ENCODE results near the gene GALNT2.

The GALNT2 gene

DNA sequence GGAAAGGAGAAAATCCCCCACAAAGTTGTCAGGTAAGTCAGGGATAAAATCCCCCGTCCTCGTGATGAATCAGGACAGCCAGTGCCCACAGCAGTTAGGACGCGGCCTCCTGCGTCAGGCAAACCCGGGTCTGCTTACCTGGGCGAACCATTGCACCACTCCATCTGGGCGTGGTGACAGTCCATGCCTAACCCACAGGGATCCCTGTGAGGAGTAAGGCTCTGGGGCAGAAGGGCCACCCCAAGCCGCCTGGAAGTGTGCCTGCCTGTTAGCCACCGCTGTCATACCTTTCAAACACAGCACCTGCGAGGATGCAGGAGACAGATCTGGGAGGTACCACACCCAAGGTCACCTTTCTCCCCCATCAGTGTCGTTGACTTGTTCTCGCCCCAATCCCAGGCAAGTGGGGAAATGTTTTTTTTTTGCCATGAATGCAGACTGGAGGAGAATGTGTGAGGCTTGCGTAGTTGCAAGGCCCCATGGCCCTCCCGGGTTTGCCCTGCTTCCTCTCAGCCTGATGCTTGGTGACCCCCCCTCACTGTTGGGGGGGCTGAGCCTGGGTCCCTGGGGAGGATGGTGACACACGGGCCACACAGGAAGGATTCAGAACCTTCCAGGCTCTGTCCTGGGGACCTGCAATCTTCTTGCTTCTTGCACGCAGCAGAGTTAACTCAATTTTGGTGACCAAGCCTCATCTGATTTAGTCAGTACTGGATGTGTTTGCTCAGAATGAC, 252.1 kb downstream of the GALNT2 start:
- no peak for DNase-seq (ENCODE audit: low read depth in 2 of 2)

DNA sequence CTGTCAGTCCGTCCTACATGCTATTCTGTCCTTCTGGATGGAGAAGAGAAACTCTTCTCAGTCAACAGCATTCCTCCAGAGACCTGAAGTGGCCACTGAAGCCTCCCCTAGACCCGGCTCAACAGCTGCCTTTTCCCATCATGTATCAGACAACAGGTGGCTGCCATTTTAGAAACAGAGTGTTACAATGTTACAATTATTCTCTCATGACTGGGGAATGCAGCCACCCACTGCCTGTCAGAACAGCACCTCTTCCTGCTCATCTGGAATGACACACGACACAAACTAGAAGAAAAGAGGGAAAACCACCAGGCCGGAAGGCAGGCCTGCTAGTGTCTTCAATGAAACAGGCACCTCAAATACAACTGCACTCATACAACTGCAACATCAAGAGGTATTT, 253.8 kb downstream of the GALNT2 start:
- no peak for DNase-seq (ENCODE audit: low read depth in 2 of 2)

DNA sequence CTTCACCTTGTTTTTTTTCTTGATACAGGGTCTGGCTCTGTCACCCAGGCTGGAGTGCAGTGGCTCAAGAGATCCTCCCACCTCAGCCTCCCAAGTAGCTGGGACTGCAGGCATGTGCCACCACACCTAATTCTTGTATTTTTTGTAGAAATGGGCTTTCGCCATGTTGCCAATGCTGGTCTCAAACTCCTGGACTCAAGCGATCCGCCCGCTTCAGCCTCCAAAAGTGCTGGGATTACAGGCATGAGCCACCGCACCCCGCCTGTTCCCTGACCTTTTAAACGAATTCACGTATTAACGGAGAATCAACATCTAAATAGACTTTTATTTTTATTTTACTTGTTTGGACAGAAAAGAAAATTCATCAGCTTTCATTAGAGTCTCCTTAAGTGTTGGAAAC, 254.3 kb downstream of the GALNT2 start:
- DNase-seq (ENCODE audit: low read depth in 2 of 2) = no peak

DNA sequence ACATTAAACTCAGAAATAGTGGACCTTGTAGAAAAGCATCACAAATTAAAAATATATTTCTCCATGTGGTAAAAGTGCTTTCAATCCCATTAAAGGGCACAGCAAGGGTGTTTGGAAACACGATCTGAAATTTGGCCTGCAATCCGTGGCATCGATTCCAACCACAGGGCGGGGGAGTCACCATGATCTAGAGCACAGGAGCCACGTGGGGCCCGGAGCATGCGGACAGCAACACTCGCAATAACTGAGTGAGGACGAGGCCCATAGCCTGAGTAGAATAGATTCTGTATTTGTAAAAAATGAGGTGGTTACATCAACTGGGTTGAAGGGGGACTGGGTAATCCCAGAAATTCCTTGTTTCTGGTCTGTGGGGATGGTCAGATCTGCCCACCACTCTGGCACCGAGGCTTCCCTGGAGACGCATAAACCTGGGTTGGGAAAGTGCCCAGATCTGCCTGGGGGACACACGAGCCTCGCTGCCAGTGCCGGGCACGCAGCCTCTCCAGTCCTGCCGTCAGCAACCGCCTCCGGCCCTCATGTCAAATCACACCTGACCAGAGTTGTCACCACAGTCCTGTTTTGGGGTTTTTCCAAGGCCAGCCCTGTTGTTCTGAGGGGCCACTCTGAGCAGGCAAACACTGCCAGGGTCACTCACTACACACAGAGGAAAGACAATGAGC, 254.8 kb downstream of the GALNT2 start:
- no peak for DNase-seq (ENCODE audit: low read depth in 2 of 2)

DNA sequence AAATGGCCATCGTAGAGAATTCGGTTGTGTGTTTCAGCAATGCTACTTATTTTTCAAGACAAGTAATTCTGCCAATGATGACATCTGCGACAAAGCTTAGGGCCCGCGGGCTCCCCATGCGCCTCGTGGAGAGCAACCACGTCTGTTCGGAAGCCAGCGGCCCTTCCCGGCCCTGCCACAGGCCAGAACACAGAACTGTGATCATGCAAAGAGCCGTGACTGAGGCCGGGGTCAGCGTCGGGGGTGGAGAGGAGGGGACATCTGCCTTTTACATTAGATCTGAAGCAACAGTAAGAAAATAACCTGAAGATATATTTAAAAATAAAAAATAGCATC, 255.4 kb downstream of the GALNT2 start:
- no peak for DNase-seq (ENCODE audit: low read depth in 2 of 2)

DNA sequence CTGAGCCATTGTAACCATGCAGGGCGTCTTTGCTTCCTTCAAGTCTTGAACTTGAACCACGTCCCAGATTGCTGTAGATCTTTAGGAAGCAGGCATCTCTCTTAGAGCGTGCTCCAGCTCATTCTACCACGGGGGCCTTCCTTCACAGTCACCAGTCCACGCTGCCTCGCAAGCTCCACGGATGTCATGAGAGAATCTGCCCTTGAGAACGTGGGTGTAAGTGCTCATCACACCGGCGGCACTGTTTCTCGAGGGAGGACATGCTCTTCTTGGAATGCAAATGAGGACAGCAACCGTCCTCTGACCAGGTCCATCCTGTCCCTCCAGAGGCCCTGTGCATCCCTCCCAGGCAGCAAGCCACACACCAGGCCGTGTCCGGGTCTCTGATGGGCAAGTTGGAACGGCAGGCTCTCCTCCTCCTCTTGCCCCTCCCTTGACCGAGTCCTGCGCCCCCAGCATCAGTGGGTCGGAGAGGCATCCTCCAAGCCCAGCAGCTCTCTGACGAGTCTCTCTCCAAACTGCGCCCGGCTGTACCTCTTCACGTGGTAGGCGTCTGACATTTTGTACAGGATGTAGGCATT, 256.0 kb downstream of the GALNT2 start:
- DNase-seq (ENCODE audit: low read depth in 2 of 2) = no peak

DNA sequence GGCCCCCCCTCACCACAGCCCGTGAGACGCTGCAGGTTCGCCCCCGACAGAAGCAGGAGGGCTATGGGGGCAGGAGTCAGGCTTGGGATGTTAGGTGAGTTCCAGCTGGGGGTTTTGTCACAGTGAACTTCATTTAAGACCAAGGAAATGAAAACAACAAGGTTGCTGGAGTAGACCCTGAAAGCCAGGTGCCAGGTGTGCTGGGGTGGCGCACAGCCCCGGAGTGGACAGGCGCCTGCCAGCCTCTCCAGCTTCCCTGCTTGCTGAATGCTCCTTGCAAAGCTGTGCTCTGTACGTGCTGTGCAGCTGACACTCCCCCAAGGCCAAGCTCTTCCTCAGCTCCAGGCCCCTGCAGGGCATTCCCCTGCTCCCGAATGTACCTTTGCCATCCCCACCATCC, 256.6 kb downstream of the GALNT2 start:
- DNase-seq (ENCODE audit: low read depth in 2 of 2) = no peak

DNA sequence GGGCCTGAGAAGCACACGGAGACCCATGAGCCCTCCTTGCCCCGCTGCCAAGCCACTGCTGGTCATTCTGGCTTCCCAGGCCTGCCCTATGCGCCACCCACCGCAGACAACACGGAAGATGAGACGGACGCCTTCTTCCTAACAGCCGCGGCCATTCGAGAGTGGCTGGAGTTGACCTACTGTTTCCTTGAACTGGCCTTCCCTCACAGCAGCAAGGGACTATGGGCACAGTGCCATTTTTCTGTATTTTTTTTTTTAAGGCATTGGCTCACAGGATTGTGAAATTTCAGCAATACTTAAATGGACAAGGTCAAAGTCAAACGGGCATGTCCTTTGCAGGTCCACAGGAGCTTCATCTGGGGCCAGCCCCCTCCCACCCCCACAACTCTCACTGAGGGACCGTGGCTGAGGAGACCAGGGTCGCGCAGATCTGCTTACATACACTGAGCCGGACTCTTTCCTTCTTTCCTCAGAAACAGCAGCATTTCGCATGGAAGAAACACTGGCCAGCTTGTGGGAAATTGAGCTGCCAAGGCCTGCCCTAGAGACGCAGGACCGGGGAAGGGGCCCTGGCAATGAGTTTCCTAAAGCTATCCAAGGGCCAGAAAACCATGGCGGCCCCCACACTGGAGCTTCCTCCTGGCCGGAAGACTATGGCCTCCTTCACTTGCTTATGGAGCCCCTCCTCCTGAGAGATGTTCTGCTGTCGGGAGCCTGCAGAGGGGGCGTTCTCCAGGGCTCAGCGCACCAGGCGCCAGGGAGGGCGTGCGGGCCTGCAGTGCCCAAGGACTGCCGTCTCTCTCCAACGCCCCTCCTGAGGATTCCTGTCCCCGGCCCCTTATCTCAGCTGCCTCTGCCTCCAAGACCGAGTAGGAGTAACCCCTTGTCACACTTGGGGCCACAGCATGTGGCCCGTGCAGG, 260.2 kb downstream of the GALNT2 start:
- DNase-seq (ENCODE audit: low read depth in 2 of 2) = no peak

DNA sequence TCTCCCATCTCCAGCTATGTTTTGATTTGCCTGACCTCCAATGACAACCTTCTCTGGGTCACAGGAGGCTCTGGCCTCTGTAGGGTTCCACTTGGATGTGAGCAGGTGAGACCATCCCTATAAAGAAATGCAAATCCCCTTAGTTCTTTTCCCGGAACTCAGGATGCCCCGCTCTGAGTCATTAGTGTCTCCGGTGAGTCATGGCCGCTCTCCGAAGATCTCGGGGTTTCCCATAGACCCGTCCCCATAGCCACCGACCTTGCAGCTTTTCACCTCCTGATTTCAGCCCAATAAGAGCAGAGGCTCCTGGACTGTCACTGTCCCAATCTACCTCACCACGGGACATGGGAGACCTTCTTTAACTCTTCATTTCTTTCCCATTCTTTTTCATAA, 260.9 kb downstream of the GALNT2 start:
- DNase-seq (ENCODE audit: low read depth in 2 of 2) = no peak

DNA sequence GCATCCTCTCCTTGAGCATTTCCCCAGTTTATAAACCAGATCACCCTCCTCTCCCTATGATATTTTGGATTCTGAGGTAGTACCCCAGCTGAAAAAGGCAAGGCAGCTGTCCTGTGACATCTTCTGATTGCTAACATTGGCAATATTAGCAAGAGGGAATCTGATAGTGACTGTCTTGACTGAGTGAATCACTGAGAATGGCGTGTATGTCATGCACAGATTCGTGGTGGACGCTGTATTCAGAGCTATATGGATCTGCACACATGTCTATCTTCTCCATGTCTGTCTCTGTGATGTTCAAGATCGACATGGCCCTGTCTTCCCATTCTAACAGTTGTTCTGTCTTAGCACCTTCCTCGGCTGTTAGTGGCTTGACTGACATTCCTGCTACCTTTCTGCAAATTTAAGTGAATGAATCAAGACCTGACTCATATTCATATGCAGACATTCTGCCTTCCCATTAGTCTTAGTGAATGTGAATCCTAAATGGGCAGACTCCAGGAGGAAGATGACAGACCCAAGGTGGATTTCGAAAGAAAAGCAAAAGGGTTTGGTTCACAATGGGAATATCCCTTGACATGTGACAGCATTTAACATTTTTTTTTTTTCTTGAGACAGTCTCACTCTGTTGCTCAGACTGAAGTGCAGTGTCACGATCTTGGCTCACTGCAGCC, 261.4 kb downstream of the GALNT2 start:
- DNase-seq (ENCODE audit: low read depth in 2 of 2) = no peak

DNA sequence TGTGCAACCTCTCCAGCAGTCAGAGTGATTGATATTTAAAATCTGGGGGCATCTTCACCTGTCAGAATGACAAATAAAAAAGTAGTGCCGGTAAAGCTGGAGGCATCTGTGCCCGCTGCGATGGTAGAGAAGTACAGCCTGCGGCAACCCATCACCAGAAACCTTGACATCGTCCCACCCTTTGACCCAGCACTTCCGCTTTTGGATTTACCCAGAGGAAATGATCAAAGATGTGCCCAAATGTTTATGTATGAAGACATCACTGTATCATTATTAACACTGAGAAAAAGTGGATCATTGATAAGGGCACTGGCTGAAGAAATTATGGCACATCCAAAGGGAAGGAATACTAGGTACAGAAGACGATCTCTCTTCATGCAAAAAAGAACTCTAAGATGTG, 263.1 kb downstream of the GALNT2 start:
- DNase-seq (ENCODE audit: low read depth in 2 of 2) = no peak

Data from stimulated activated CD4-positive, alpha-beta T cell treated with anti-CD3 and anti-CD28 coated beads, Interleukin-1b, Interleukin-23, amount 100 ng/mL, for 1 hour (primary cell).